Transverse colon (tissue), 3 donors: ENCODE data around the gene ARHGEF4.

Source experiments
- POLR2A ChIP-seq: fragments of 450-650 bp; IDR thresholded peaks from one replicate; pipeline ENCODE4 v1.6.1; 2016; ENCODE audit warnings: antibody characterized with exemption, mild to moderate bottlenecking, moderate library complexity
- TF ChIP-seq, protein P1 (sequence below), 5 experiments: fragments of 200-600 bp in 3 of 5; fragments of 450-650 bp in 2 of 5; sonication (generic) in 3 of 5; IDR thresholded peaks; 1 replicate in 2 of 5; 2 replicates in 3 of 5; pipeline ENCODE4 v1.5.1; 2016 to 2017; ENCODE audit warnings: antibody characterized with exemption in 5 of 5, inconsistent platforms in 3 of 5, mild to moderate bottlenecking in 2 of 5, moderate library complexity in 1 of 5

DNA sequence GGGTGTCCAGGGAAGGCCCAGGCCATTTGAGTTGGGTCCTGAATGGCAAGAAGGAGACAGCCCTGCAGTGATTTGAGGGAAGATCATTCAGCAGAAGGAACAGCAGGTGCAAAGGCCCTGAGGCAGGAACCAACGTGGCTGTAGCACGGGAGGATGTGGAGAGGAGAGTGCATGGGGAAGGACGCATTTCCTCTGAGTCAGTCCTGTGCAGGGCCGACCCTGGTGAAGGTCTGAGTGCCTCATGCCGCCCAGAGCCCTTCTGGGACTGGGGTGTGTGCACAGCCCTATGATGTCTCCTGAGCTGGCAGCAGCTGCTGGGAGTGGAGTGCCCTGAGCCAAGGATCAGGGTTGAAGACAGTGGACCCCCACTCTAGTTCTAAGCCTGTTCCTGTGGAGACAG lies 17.9 kb upstream of the ARHGEF4 start:
- TF ChIP-seq, protein P1, sequence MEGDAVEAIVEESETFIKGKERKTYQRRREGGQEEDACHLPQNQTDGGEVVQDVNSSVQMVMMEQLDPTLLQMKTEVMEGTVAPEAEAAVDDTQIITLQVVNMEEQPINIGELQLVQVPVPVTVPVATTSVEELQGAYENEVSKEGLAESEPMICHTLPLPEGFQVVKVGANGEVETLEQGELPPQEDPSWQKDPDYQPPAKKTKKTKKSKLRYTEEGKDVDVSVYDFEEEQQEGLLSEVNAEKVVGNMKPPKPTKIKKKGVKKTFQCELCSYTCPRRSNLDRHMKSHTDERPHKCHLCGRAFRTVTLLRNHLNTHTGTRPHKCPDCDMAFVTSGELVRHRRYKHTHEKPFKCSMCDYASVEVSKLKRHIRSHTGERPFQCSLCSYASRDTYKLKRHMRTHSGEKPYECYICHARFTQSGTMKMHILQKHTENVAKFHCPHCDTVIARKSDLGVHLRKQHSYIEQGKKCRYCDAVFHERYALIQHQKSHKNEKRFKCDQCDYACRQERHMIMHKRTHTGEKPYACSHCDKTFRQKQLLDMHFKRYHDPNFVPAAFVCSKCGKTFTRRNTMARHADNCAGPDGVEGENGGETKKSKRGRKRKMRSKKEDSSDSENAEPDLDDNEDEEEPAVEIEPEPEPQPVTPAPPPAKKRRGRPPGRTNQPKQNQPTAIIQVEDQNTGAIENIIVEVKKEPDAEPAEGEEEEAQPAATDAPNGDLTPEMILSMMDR (IDR thresholded peaks at IDR 0.05), result no peak
- TF ChIP-seq POLR2A, result no peak
